ENCODE measurements around the gene ZNF555.
"Not testable (repeated sequence)": the region's sequence is repeated elsewhere in the genome, so short reads cannot be mapped to it uniquely, and the experiment has no call there.

The ZNF555 gene

DNA sequence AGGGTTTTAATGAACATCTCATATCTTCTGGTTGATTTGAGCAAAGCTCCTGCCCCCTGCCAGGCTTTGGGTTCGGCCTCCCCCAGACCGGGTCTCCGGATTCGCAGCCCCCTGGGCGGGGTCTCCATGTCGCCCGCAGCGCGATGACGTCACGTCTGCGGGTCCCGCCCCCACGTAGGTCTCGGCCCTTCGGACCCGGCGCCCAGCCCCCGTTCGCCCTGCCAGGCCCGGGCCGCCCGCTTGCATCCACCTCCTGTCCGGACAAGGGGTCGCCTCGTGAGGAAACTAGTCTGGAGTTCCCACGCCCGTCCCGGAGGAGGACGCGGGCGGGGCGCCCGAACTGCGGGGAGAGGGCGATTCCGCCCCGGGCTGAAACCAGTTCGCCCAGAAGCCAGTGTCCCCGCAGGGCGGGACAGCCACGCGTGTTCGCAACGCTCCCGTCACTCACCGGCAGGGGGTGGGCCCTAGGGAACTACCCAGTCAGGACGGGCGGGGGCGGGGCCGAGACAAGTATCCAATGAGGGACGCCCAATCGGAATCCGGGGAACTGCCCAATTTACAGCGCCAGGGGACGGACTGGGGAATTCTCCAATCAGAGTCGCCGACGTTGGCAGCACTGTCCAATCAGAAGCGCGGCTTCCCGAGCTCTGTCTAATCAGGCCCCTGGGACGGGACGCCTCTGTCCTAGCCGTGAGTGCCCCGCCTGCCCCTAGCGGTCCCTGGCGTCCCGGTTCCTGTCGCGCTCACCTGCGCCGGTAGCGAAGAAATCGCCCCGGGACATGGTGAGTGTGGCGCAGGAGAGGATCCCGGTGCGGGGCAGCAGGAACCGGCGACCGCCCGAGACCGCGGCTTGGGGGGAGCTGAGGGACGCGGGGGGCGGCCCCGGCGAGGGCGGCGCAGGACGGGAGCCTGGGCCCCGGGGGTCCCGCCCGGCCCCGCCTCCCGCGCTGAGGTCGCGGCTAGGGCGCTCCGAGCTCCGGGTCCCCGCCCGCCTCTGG, at the start of gene ZNF555:
TSS of gene ZNF555 (plus strand) at position 682 of the 998 bp plus-strand sequence. CDS start at position 780, 98 bp downstream.
- peak; percentile 100 for DNase-seq (ENCODE audit: low read depth)
- TF ChIP-seq, protein P1, sequence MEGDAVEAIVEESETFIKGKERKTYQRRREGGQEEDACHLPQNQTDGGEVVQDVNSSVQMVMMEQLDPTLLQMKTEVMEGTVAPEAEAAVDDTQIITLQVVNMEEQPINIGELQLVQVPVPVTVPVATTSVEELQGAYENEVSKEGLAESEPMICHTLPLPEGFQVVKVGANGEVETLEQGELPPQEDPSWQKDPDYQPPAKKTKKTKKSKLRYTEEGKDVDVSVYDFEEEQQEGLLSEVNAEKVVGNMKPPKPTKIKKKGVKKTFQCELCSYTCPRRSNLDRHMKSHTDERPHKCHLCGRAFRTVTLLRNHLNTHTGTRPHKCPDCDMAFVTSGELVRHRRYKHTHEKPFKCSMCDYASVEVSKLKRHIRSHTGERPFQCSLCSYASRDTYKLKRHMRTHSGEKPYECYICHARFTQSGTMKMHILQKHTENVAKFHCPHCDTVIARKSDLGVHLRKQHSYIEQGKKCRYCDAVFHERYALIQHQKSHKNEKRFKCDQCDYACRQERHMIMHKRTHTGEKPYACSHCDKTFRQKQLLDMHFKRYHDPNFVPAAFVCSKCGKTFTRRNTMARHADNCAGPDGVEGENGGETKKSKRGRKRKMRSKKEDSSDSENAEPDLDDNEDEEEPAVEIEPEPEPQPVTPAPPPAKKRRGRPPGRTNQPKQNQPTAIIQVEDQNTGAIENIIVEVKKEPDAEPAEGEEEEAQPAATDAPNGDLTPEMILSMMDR (IDR thresholded peaks at IDR 0.05; ENCODE audit: insufficient read depth, low read depth, low read length, missing control alignments) = peak; percentile 60

DNA sequence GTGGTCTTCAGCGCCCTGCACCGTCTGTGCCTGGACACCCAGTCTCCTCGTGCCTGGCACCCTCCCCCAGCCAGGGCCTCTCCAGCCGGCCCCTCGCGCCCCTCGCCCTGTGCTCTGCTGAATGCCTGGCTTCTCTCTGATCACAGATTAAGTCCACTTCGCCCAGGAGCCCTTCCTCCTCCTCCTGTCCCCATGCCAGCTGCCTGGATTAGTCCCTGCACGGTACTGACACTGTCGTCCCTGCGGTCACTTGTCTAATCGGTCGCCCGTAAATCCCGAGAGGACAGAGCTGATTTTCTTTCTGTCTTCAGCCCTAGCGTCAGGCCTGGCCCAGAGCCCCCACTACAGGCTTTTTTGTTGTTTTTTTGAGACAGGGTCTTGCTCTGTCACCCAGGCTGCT, 49.4 kb upstream of the ZNF555 start:
- TF ChIP-seq, protein P1 (IDR thresholded peaks at IDR 0.05; ENCODE audit: insufficient read depth, low read depth, low read length, missing control alignments) = no peak
- DNase-seq (ENCODE audit: low read depth) = no peak
- no peak overlapping the region for H3K4me3 ChIP-seq (ENCODE audit: low read depth, low read length)

More for the DNA sequence above, at the start of gene ZNF555:
- H3K4me3 ChIP-seq (ENCODE audit: low read depth, low read length) = peak within 1 kb of the TSS; percentile 81

DNA sequence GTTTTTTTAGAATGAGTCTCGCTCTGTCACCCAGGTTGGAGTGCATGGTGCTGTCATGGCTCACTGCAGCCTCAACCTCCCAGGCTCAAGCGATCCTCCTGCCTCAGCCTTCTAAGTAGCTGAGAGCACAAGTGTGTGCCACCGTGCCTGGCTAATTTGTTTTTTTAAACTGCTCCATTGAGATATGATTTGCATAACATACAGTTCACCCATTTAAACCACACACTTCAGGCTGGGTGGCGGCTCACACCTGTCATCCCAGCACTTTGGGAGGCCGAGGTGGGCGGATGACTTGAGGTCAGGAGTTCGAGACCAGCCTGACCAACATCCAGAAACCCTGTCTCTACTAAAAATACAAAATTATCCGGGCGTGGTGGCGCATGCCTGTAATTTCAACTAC, 48.6 kb upstream of the ZNF555 start:
- DNase-seq (ENCODE audit: low read depth); H3K4me3 ChIP-seq (ENCODE audit: low read depth, low read length): not testable (repeated sequence)

DNA sequence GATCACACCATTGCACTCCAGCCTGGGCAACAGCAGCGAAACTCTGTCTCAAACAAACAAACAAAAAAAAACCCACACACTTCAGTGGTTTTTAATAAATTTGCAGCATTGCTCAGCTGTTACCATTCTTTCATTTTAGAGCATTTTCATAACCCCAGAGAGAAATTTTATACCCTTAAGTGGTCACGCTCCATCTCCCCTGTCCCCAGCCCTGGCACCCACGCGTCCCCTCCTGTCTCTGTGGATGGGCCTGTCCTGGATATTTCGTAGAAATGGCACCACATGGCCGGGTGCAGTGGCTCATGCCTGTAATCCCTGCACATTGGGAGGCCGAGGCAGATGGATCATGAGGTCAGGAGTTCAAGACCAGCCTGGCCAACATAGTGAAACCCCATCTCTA, 48.1 kb upstream of the ZNF555 start:
- TF ChIP-seq, protein P1 (IDR thresholded peaks at IDR 0.05; ENCODE audit: insufficient read depth, low read depth, low read length, missing control alignments) = no peak
- H3K4me3 ChIP-seq (ENCODE audit: low read depth, low read length) = no peak overlapping the region
- no peak for DNase-seq (ENCODE audit: low read depth)

DNA sequence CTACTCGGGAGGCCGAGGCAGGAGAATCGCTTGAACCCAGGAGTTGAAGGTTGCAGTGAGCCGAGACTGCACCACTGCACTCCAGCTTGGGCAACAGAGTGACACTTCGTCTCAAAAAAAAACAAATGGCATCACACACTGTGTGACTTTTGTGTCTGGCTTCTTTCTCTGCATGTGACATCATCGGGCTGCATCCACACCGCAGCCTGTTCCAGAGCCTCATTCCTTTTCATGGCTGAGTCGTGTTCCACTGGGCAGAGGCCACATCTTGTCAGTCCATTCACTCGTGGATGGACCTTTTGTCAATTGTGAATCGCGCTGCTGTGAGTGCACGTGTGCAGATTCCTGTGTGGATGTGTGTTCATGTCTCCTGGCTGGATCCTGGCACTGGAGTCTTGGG, 47.7 kb upstream of the ZNF555 start:
- no peak overlapping the region for H3K4me3 ChIP-seq (ENCODE audit: low read depth, low read length)
- TF ChIP-seq, protein P1 (IDR thresholded peaks at IDR 0.05; ENCODE audit: insufficient read depth, low read depth, low read length, missing control alignments) = no peak
- no peak for DNase-seq (ENCODE audit: low read depth)

DNA sequence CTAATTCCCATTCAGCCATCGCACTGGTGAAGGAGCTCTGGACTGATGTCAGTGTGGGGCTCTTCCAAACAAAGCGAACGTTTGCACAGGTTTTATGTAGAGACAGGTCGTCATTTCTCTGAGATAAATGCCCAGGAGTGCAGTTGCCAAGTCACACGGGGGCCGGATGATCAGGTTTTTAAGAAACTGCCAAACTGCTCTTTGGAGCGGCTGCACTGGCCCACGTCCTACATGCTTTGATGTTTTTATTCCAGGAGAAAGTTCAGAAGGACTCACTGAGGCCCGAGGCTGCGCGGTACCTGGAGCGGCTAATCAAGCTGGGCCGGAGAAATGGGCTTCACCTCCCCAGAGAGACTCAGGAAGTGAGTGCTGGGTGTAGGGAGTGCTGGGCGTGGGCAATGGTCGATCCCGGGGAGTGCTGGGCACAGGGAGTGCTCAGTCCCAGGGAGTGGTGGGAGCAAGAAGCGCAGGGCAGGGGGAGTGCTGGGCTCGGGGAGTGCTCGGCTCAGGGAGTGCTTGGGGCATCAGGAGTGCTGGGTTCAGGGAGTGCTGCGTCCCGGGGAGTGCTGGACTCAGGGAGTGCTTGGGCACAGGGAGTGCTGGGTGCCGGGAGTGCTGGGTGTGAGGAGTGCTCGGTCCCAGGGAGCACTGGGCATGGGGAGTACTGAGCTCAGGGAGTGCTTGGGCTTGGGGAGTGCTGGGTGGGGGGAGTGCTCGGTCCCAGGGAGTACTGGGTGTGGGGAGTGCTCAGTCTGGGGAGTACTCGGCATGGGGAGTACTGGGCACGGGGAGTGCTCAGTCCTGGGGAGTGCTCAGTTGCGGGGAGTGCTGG, 45.2 kb upstream of the ZNF555 start:
- TF ChIP-seq, protein P1 (IDR thresholded peaks at IDR 0.05; ENCODE audit: insufficient read depth, low read depth, low read length, missing control alignments) = no peak
- H3K4me3 ChIP-seq (ENCODE audit: low read depth, low read length) = no peak overlapping the region
- no peak for DNase-seq (ENCODE audit: low read depth)
